SJCRH30 (cell line): ENCODE results near the gene ST6GALNAC4. TPM values are rescaled to one million over a fixed set of nuclear protein-coding genes. Genes with fewer than 3 reads are reported as not detected.
A peak's percentile ranks its signal among the peaks of the same experiment; 100 is the strongest.

Experiments
- DNase-seq, 2 experiments: peaks; one replicate each; pipeline ENCODE4 v3.0.0-alpha.2; 2015 to 2020
- H3K27ac ChIP-seq: fragments of 250-450 bp; sonication (Bioruptor Pico); 2 replicates; pipeline ENCODE4 v1.5.1; 2020; ENCODE audit warnings: mild to moderate bottlenecking, moderate library complexity
- H3K27me3 ChIP-seq: fragments of 250-450 bp; sonication (Bioruptor Pico); 2 replicates; pipeline ENCODE4 v1.5.1; 2020; ENCODE audit warnings: mild to moderate bottlenecking, moderate library complexity
- H3K36me3 ChIP-seq: fragments of 250-450 bp; sonication (Bioruptor Pico); 2 replicates; pipeline ENCODE4 v1.5.1; 2020; ENCODE audit warnings: mild to moderate bottlenecking, moderate library complexity
- H3K4me1 ChIP-seq: fragments of 250-450 bp; sonication (Bioruptor Pico); 2 replicates; pipeline ENCODE4 v1.5.1; 2020; ENCODE audit warnings: mild to moderate bottlenecking, moderate library complexity
- H3K4me3 ChIP-seq: fragments of 250-450 bp; sonication (Bioruptor Pico); 2 replicates; pipeline ENCODE4 v1.5.1; 2020; ENCODE audit warnings: mild to moderate bottlenecking, moderate library complexity
- H3K9me3 ChIP-seq: fragments of 250-450 bp; sonication (Bioruptor Pico); replicated peaks from 2 replicates; pipeline ENCODE4 v1.5.1; 2020; ENCODE audit warnings: mild to moderate bottlenecking, moderate library complexity
- total RNA-seq: library from RNA; depleted of rRNA; stranded (reverse); fragments of >200 nt; shearing (Covaris generic); gene quantifications from 2 replicates; pipeline ENCODE4 v1.2.3, GENCODE V29; 2014

The ST6GALNAC4 gene
- total RNA-seq, 1 experiment from 2014 or later, result 24.3 TPM

DNA sequence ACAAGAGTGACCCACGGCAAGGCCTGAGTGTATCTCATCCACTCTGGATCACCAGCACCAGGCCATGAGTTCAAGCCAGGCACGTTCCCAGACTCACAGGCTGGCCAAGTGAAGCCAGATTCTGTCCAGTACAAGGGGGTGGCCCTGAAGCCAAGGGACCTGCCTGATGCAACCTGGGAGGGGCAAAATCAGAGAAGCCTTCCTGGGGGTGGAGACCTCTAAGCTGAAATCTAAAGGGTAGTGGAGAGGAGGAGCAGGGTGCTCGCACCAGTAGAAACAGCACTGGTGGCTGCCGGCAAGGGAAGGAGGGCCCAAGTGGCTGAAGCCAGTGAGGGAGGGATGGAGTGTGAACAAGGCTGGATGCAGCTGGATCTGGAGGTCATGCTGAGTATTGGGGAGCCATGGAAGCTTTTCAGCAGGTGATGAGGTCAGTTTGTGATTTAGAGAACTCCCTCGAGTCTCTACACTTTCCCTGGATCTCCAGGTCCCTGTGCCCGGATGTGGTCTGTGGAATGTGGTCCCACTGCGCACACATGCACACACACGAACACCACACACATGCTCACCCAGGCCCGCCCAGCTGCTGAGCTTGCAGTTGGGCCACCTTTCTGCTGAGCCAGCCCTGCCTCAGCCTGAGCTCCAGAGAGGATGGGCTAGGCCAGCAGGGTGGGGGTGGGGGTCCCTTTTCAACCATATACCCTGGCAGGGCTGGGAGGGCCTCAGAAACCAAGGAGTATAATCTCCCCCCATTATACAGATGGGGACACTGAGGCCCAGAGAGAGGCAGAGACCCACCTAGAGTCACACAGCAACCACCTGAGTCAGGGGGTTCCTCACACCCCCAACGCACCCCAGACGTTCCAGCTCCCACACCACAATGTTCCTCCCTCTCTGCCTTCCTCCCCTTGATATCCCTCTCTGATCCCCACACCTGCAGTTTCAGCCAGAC, 12.1 kb upstream of the ST6GALNAC4 start:
- Histone ChIP-seq H3K4me1 (peaks cover 14% of the 10 kb centered on the region; the same call in 1 of the 2 replicates), H3K36me3 (no peaks in the 10 kb centered on the region), H3K27ac (no peak overlapping the region), H3K27me3 (peaks cover 31% of the 10 kb centered on the region), H3K9me3 (no peaks in the 10 kb centered on the region), H3K4me3 (no peak overlapping the region)
- peak in 1 of 2 experiments; percentile 30 for DNase-seq

GRCh38 chr9:127927988-127928675, 11.3 kb upstream of the ST6GALNAC4 start:
- H3K9me3 ChIP-seq, result no peaks in the 10 kb centered on the region
- no peak for DNase-seq
- peaks cover 31% of the 10 kb centered on the region for H3K27me3 ChIP-seq
- no peak overlapping the region for H3K4me3 ChIP-seq
- H3K27ac ChIP-seq, result no peak overlapping the region
- H3K4me1 ChIP-seq, result peaks cover 14% of the 10 kb centered on the region; the same call in 1 of the 2 replicates
- H3K36me3 ChIP-seq, result no peaks in the 10 kb centered on the region

GRCh38 chr9:127927201-127927987, 10.6 kb upstream of the ST6GALNAC4 start:
- no peak for DNase-seq
- Histone ChIP-seq H3K36me3 (no peaks in the 10 kb centered on the region), H3K4me1 (peaks cover 14% of the 10 kb centered on the region; the same call in 1 of the 2 replicates), H3K9me3 (no peaks in the 10 kb centered on the region), H3K27ac (no peak overlapping the region), H3K4me3 (no peak overlapping the region), H3K27me3 (peaks cover 31% of the 10 kb centered on the region)

DNA sequence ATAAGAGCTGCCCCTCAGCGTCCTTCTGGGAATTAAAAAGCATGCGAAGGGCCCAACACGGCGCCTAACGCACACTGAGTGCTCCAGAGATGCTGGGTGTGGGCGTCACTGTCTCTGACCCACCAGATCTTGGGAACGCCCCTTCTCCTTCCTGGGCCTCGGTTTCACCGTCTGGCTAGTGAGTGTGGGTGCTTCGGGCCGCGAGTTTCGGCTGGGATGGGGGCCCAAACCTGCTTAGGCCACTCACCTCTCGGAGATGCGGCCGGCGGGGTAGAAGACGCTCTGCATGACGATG, 10.0 kb upstream of the ST6GALNAC4 start:
- no peaks in the 10 kb centered on the region for H3K9me3 ChIP-seq
- H3K27me3 ChIP-seq, result peaks cover 31% of the 10 kb centered on the region
- no peak overlapping the region for H3K4me3 ChIP-seq
- peaks cover 14% of the 10 kb centered on the region; the same call in 1 of the 2 replicates for H3K4me1 ChIP-seq
- no peak overlapping the region for H3K27ac ChIP-seq
- DNase-seq, result no peak
- no peaks in the 10 kb centered on the region for H3K36me3 ChIP-seq

- Histone ChIP-seq H3K4me3 (no peak overlapping the region), H3K27ac (no peak overlapping the region), H3K9me3 (no peaks in the 10 kb centered on the region), H3K27me3 (peaks cover 31% of the 10 kb centered on the region), H3K36me3 (no peaks in the 10 kb centered on the region), H3K4me1 (peaks cover 8% of the 10 kb centered on the region; the same call in 1 of the 2 replicates)
- no peak for DNase-seq
Measured at GRCh38 chr9:127925959-127926905, 9.4 kb upstream of the ST6GALNAC4 start.

DNA sequence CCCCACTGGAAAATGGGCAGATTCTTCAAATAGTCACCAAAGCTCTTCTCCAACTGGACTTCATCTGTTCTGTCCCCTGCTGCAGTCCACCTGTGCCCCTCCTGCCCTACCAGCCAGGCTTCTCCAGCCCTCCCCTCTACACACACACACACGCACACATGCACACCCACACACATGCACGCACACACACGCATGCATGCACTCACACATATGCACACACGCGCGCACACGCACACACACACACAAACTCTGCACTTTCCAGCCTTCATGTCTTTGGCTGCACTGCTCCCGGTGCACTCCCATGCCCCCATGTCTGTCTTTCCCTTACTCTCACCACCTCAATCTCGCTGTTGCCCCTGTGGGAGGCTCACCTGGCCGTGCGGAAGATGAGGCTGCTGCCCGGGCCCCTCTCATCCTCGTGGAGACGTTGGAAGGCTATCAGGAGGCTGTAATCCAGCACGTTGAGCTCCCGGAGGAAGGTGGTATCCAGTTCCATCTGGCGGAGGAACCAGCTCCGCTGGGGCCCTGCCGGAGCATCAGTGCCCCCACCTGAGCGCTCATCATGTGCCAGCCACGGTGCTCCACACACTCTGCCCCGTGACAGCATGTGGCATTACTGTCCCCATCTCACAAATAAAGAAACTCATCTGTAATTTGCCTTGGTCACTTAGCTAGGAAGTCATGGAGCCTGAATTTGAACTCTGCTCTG, 8.0 kb upstream of the ST6GALNAC4 start:
- DNase-seq, result no peak
- no peaks in the 10 kb centered on the region for H3K9me3 ChIP-seq
- H3K27ac ChIP-seq, result no peak overlapping the region
- no peak overlapping the region for H3K4me3 ChIP-seq
- H3K36me3 ChIP-seq, result no peaks in the 10 kb centered on the region
- peaks cover 31% of the 10 kb centered on the region for H3K27me3 ChIP-seq
- peaks cover under 1% of the 10 kb centered on the region; the same call in 1 of the 2 replicates for H3K4me1 ChIP-seq

- H3K9me3 ChIP-seq, result no peaks in the 10 kb centered on the region
- H3K36me3 ChIP-seq, result no peaks in the 10 kb centered on the region
- no peak overlapping the region for H3K27ac ChIP-seq
- no peak for DNase-seq
- no peak overlapping the region for H3K4me3 ChIP-seq
- H3K4me1 ChIP-seq, result peaks cover 5% of the 10 kb centered on the region; the same call in 1 of the 2 replicates
- peaks cover 31% of the 10 kb centered on the region for H3K27me3 ChIP-seq
Measured at GRCh38 chr9:127923771-127924170, 6.9 kb upstream of the ST6GALNAC4 start.

- peaks cover 12% of the 10 kb centered on the region for H3K4me1 ChIP-seq
- H3K27ac ChIP-seq, result no peak overlapping the region
- no peaks in the 10 kb centered on the region for H3K9me3 ChIP-seq
- no peaks in the 10 kb centered on the region for H3K36me3 ChIP-seq
- H3K4me3 ChIP-seq, result no peak overlapping the region
- DNase-seq, result peak in 1 of 2 experiments; percentile 59
- peaks cover 25% of the 10 kb centered on the region for H3K27me3 ChIP-seq
Measured at GRCh38 chr9:127923046-127923445, 6.2 kb upstream of the ST6GALNAC4 start.

DNA sequence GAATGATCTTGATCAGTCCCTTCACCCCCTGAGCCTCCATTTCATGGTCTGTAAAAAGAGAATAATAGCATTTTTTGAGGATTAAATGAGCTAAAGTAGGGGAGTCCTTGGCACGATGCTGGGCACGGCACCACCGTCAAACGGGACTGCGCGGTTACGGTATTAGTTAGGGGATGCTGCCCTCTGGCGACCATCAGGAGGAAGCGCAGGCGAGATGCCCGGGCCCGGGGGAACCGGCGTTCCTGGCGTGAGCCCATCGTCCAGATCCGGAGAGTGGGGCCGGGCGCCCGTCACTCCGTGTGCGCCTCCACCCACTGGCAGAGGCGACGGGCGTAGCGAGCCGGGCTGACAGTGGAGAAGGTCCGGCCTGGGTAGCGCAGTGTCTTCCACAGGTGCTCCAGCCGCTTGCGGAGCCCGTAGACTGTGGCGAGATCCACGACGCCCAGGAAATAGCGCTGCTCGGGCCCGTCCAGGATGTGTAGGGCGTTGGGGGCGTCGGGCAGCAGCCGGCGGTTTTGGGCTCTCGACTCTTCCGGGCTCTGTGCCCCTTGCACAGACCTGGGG, 4.8 kb upstream of the ST6GALNAC4 start:
- H3K9me3 ChIP-seq, result no peaks in the 10 kb centered on the region
- DNase-seq, result peak; percentile 59 to 79
- no peak overlapping the region for H3K27ac ChIP-seq

GRCh38 chr9:127920794-127921193, 4.0 kb upstream of the ST6GALNAC4 start:
- H3K36me3 ChIP-seq, result no peaks in the 10 kb centered on the region
- peaks cover 12% of the 10 kb centered on the region for H3K27me3 ChIP-seq
- DNase-seq, result no peak
- H3K4me1 ChIP-seq, result peaks cover 17% of the 10 kb centered on the region
- H3K27ac ChIP-seq, result no peak overlapping the region
- H3K4me3 ChIP-seq, result no peak overlapping the region
- no peaks in the 10 kb centered on the region for H3K9me3 ChIP-seq

More for the DNA sequence above, 4.8 kb upstream of the ST6GALNAC4 start:
- Histone ChIP-seq H3K36me3 (no peaks in the 10 kb centered on the region), H3K4me1 (peaks cover 12% of the 10 kb centered on the region), H3K4me3 (no peak overlapping the region), H3K27me3 (peaks cover 19% of the 10 kb centered on the region)

DNA sequence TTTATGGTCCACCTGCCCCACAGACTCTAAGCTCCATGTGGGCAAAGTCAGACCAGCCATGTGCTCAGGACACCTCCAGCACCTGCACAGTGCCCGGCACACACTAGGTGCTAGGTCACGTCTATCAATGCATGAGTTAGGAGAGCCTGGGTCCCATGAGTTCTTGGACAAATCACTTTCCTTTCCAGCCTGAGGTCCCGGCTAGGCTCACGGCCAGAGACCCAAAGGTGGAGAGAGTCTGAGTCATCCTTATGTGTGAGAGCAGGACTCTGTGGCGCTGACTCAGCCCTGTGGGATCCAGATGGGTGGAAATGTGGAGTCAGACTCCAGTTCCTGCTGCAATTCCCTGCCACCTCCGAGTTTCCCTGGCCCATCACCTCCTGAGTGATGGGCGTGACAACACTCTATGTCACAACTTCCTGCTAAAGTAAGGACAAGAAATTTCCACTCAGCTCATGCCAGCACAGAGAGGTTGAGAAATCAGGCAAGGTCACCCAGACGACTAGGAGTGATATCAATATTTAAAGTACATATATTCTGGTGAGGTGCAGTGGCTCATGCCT, 2.5 kb upstream of the ST6GALNAC4 start:
- Histone ChIP-seq H3K27me3 (no peaks in the 10 kb centered on the region), H3K36me3 (no peaks in the 10 kb centered on the region), H3K27ac (no peak overlapping the region), H3K9me3 (no peaks in the 10 kb centered on the region), H3K4me3 (no peak overlapping the region), H3K4me1 (peaks cover 24% of the 10 kb centered on the region)
- DNase-seq, result peak; percentile 61 to 65

DNA sequence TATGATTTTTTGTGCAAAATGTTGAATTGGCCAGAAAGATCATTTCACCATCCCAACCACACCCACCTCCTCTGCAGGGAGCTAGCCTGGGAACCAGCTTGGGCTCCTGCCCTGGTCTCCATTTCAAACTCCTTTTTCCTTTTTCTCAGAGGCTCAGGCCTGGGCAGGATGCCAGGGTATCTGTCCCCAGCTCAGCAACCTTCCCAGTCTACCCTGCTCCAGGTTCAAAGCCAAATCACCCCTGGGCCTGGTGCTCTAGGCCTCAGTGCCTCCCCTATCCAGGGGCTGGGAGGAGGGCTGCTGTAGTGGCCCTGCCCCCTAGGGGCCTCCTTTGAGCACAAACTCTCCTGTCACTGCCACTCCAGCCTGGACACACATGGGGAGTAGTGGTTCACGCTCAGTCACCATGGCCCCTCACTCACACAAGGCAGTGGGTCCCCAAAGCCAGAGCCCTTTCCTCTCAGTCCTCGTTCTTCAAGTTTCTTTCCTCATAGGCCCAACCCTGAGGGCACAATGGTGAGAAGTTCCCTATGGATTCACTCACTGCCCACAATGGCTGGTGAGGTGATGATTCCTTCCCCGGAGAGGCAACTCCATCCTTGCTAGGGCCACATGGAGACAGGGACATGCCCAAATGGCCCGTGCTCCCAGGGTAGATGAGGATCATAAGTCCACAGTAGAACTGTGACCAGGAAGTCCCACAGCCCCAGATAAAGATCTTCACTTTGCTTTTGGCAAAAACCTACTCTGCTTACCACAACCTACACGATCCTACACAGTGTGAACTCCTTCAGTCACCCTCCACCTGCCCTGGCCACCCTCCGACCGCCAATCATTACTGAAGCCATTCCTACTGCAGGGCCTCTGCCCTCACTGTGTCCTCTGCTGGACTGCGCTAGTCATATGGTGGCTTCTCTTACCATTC, 1.6 kb upstream of the ST6GALNAC4 start:
- Histone ChIP-seq H3K9me3 (no peaks in the 10 kb centered on the region), H3K36me3 (no peaks in the 10 kb centered on the region), H3K4me1 (peaks cover 24% of the 10 kb centered on the region), H3K4me3 (no peak overlapping the region), H3K27me3 (no peaks in the 10 kb centered on the region), H3K27ac (no peak overlapping the region)
- peak; percentile 51 to 64 for DNase-seq
